Left lung (tissue), 10 donors: ENCODE measurements around the gene PCGF3. TPM values are rescaled to one million over a fixed set of nuclear protein-coding genes. Genes with fewer than 3 reads are reported as not detected.
"Not testable (repeated sequence)": the region's sequence is repeated elsewhere in the genome, so short reads cannot be mapped to it uniquely, and the experiment has no call there.

Experiments used
- ATAC-seq: fragments of 200-7000 bp; cut with Tn5 transposase; one replicate; pipeline ENCODE4 v1.9.1; 2020; ENCODE audit warnings: moderate library complexity
- DNase-seq, 4 donors: peaks; one replicate each; pipeline ENCODE4 v3.0.0-alpha.2; 2013 to 2020
- H3K27ac ChIP-seq, 2 donors: fragments of 200-600 bp; sonication (generic) in 1 of 2; one replicate each; pipeline versions ENCODE4 v1.5.0 to v1.8.0; 2020 to 2021
- H3K27me3 ChIP-seq, 2 donors: fragments of 200-600 bp; sonication (generic) in 1 of 2; one replicate each; pipeline versions ENCODE4 v1.5.0 to v1.8.0; 2020 to 2021
- H3K36me3 ChIP-seq, 2 donors: fragments of 200-600 bp; sonication (generic) in 1 of 2; one replicate each; pipeline versions ENCODE4 v1.5.0 to v1.8.0; 2020 to 2021
- H3K4me1 ChIP-seq, 2 donors: fragments of 200-600 bp; one replicate each; pipeline ENCODE4 v1.8.0; 2021
- H3K4me3 ChIP-seq, 2 donors: fragments of 200-600 bp; sonication (generic) in 1 of 2; one replicate each; pipeline versions ENCODE4 v1.5.0 to v1.8.0; 2020 to 2021; ENCODE audit warnings: mild to moderate bottlenecking in 1 of 2
- H3K9me3 ChIP-seq, 2 donors: fragments of 200-600 bp; sonication (generic) in 1 of 2; one replicate each; pipeline versions ENCODE4 v1.5.0 to v1.8.0; 2020 to 2021
- intact Hi-C, 2 donors: fragments of 100-400 bp; cut with DNase I; formaldehyde crosslinking; loops; one replicate each; pipeline versions ENCODE4 v1.11.2 to v1.14.2; 2022
- polyA plus RNA-seq, 6 donors: library from polyadenylated mRNA; unstranded; fragments of 120-200 nt; gene quantifications; one replicate each; pipeline ENCODE4 v1.2.1, GENCODE V29; 2013; ENCODE audit not compliant: insufficient read length in 6 of 6
- total RNA-seq, 2 donors: library from RNA; stranded (reverse); fragmentation: NEBNext Ultra II Directional; extraction: Animal tissue kit (Norgen Biotek cat#: 25700); gene quantifications; one replicate each; pipeline ENCODE4 v1.2.1, GENCODE V29; 2021
- TF ChIP-seq, protein P1 (sequence below), 2 donors: fragments of 200-600 bp; sonication (generic) in 1 of 2; IDR thresholded peaks; one replicate each; pipeline versions ENCODE4 v1.5.0 to v1.8.0; 2021; ENCODE audit warnings: antibody characterized with exemption in 2 of 2
- donor health status: DM: no; HTN: yes; CAD: no.
- donor health status: DM: no; HTN: no; CAD: no.

PCGF3 gene
- total and polyA plus RNA-seq, 8 donors = 43.7 to 110 (median 88.7) TPM

- intact Hi-C loops = no loop called here
- DNase-seq (peak in 1 of 4 donors; percentile 31), ATAC-seq (peak; percentile 38)
- H3K36me3 ChIP-seq = peaks cover 0 to 71% of the 10 kb centered on the region in 2 donors
- peak overlapping the region; percentile 13 to 17 for H3K27ac ChIP-seq
- H3K4me1 ChIP-seq = no peaks in the 10 kb centered on the region
- no peaks in the 10 kb centered on the region for H3K9me3 ChIP-seq
- TF ChIP-seq, protein P1, sequence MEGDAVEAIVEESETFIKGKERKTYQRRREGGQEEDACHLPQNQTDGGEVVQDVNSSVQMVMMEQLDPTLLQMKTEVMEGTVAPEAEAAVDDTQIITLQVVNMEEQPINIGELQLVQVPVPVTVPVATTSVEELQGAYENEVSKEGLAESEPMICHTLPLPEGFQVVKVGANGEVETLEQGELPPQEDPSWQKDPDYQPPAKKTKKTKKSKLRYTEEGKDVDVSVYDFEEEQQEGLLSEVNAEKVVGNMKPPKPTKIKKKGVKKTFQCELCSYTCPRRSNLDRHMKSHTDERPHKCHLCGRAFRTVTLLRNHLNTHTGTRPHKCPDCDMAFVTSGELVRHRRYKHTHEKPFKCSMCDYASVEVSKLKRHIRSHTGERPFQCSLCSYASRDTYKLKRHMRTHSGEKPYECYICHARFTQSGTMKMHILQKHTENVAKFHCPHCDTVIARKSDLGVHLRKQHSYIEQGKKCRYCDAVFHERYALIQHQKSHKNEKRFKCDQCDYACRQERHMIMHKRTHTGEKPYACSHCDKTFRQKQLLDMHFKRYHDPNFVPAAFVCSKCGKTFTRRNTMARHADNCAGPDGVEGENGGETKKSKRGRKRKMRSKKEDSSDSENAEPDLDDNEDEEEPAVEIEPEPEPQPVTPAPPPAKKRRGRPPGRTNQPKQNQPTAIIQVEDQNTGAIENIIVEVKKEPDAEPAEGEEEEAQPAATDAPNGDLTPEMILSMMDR (IDR thresholded peaks at IDR 0.05) = no peak
- no peak overlapping the region for H3K4me3 ChIP-seq
- no peaks in the 10 kb centered on the region for H3K27me3 ChIP-seq
Observed at GRCh38 chr4:749698-750666, 44.4 kb downstream of the PCGF3 start.

DNA sequence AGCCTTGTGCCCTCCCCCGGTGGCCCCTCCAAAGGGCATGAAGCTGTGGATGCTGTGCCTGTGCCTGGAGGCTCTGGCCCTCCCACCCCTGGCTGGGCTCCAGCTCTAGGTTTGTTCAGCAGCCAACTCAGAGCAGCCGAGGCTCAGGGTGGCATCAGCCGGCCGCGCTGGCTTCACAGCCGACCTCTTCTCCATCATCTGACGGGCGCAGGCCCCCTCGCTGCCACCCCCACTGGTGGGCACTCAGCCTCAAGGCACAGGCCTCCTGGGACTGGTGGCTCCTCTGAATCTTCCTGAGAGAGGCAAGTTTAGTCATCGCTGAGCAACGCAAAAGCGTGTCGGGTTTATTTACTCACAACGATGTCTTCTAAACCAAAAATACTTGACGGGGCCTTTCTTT is 46.0 kb downstream of the PCGF3 start:
- intact Hi-C loops = no loop called here
- TF ChIP-seq, protein P1 (IDR thresholded peaks at IDR 0.05) = no peak
- peaks cover 0 to 86% of the 10 kb centered on the region in 2 donors for H3K36me3 ChIP-seq

DNA sequence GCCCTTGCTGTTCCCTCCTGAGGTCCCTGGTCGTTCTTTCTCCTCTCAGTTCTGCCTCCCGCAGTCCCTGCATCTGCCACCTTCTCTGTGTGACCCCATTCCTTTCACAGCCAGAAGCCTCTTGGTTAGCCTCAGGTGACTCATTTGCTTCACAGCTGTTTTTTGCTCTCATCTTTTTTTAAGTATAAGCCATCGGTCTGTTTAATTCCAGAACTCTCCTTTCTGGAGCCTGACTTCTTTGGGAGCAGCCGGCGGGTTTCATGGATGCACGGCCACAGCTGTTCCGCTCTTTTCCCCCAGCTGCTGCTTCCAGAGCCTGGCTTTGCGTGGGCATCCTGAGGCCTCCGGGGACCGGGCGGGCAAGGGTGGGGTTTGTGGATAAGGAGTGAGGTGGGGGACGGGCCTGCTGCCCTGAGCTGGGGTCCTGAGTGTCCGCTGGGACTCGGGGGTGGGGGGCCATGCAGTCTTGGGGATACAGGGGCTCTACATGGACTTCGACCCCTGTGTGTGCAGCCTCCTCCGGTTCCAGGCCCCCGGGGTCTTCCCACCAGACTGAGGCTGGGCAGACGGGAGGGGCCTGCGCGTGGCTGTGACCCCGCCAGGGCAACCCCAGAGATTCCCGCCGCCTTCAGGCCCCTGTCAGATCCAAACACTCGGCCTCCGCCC is 46.7 kb downstream of the PCGF3 start:
- Histone ChIP-seq H3K27me3 (no peaks in the 10 kb centered on the region), H3K27ac (no peak overlapping the region), H3K36me3 (peaks cover 0 to 92% of the 10 kb centered on the region in 2 donors), H3K4me1 (no peaks in the 10 kb centered on the region), H3K4me3 (no peak overlapping the region), H3K9me3 (no peaks in the 10 kb centered on the region)
- peak in 1 of 4 donors; percentile 62 for DNase-seq
- no peak for ATAC-seq
- TF ChIP-seq, protein P1 (IDR thresholded peaks at IDR 0.05) = no peak
- intact Hi-C loops = no loop called here

More for the DNA sequence above, 46.0 kb downstream of the PCGF3 start:
- Histone ChIP-seq H3K27ac (no peak overlapping the region), H3K27me3 (no peaks in the 10 kb centered on the region), H3K4me3 (no peak overlapping the region), H3K9me3 (no peaks in the 10 kb centered on the region), H3K4me1 (no peaks in the 10 kb centered on the region)
- no peak for ATAC-seq
- peak in 1 of 4 donors; percentile 58 for DNase-seq

GRCh38 chr4:753186-753585 is 47.6 kb downstream of the PCGF3 start:
- H3K27me3 ChIP-seq, H3K4me1 ChIP-seq, intact Hi-C loops, H3K9me3 ChIP-seq, ATAC-seq, H3K4me3 ChIP-seq, H3K27ac ChIP-seq: not testable (repeated sequence)
- peak in 1 of 4 donors; percentile 45 for DNase-seq
- H3K36me3 ChIP-seq = peaks cover 0 to 93% of the 10 kb centered on the region in 2 donors

DNA sequence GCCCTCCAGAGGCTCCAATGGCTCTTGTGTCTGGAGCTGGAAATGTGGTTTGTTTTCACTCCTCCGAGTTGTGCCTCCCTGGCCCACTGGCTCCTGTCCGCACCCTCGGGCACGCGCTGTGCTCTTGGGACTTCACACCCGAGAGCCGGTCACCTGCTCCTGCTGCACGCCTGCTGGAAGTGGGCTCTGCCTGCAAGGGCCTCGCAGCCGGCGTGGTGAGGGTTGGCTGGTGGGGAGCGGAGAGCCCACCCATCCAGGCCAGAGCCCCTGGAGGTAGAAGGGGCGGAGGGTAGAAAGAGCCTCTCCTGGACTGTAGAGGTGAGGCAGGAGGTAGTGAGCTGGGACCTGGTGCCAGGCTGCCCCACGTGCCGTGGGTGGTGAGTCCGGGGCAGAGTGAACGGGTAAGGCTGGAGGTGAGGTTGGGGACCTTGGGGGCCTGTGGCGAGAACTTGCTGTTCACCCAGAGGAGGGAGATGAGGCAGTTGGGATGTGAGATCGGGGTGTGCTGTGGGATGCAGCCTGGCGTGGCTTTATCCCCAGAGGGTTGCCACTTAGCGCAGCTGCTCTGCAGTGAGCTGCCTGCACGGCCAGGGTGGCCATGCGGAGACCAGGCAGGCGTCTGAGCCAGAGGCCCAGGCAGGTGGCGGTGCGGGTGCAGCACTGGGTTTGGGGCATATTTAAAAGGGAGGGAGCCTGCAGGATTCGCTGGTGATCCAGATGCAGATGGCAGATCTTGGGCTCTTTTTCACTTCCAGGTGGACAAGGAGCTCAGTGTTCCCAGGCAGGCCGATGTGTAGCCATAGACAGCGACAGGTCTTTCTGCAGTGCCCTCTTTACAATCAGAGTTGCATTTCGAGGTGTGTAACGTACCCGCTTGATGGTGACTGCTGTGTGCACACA is 48.8 kb downstream of the PCGF3 start:
- Histone ChIP-seq H3K4me1 (no peaks in the 10 kb centered on the region), H3K27me3 (no peaks in the 10 kb centered on the region), H3K27ac (no peak overlapping the region), H3K9me3 (no peaks in the 10 kb centered on the region), H3K36me3 (peaks cover 0 to 82% of the 10 kb centered on the region in 2 donors), H3K4me3 (no peak overlapping the region)
- DNase-seq (peak in 1 of 4 donors; percentile 77), ATAC-seq (no peak)
- intact Hi-C loops = no loop called here
- TF ChIP-seq, protein P1 (IDR thresholded peaks at IDR 0.05) = no peak
